VCaP (cell line): Measurements from ENCODE around the gene CPSF2.
"Not testable (repeated sequence)": the region's sequence is repeated elsewhere in the genome, so short reads cannot be mapped to it uniquely, and the experiment has no call there.

ENCODE experiments used
- H3K27ac ChIP-seq: fragments of 450-650 bp; 2 replicates; pipeline ENCODE4 v1.5.1; 2017
- TF ChIP-seq, protein P1 (sequence below): fragments of 450-650 bp; conservative IDR thresholded peaks from 2 replicates; pipeline ENCODE4 v1.5.1; 2017; ENCODE audit warnings: mild to moderate bottlenecking, moderate library complexity

Gene CPSF2

GRCh38 chr14:92160619-92161018 is 38.9 kb downstream of the CPSF2 start:
- TF ChIP-seq, protein P1, sequence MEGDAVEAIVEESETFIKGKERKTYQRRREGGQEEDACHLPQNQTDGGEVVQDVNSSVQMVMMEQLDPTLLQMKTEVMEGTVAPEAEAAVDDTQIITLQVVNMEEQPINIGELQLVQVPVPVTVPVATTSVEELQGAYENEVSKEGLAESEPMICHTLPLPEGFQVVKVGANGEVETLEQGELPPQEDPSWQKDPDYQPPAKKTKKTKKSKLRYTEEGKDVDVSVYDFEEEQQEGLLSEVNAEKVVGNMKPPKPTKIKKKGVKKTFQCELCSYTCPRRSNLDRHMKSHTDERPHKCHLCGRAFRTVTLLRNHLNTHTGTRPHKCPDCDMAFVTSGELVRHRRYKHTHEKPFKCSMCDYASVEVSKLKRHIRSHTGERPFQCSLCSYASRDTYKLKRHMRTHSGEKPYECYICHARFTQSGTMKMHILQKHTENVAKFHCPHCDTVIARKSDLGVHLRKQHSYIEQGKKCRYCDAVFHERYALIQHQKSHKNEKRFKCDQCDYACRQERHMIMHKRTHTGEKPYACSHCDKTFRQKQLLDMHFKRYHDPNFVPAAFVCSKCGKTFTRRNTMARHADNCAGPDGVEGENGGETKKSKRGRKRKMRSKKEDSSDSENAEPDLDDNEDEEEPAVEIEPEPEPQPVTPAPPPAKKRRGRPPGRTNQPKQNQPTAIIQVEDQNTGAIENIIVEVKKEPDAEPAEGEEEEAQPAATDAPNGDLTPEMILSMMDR = no peak
- no peak overlapping the region for H3K27ac ChIP-seq

GRCh38 chr14:92161521-92161920 is 39.8 kb downstream of the CPSF2 start:
- H3K27ac ChIP-seq = no peak overlapping the region
- TF ChIP-seq, protein P1 = no peak

DNA sequence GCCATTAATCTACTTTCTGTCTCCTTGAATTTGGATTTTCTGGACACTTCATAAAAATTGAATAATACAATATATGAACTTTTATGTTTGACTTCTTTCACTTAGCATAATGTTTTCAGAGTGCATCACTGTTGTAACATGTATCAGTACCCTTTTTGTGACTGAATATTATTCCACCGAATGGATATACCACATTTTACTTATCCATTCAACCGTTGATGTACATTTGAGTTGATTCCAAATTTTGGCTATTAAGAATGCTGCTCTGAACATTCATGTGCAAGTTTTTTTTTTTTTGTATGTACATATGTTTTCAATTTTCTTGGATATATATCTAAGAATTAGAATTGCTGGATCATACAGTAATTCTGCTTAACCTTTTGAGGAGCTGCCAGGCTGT is 43.2 kb downstream of the CPSF2 start:
- H3K27ac ChIP-seq = no peak overlapping the region
- TF ChIP-seq, protein P1 = no peak

- TF ChIP-seq, protein P1 = no peak
- no peak overlapping the region for H3K27ac ChIP-seq
These were observed 51.9 kb downstream of the CPSF2 start for GRCh38 chr14:92173668-92174067.

GRCh38 chr14:92175811-92176210 is 54.0 kb downstream of the CPSF2 start:
- H3K27ac ChIP-seq = no peak overlapping the region
- TF ChIP-seq, protein P1 = no peak

DNA sequence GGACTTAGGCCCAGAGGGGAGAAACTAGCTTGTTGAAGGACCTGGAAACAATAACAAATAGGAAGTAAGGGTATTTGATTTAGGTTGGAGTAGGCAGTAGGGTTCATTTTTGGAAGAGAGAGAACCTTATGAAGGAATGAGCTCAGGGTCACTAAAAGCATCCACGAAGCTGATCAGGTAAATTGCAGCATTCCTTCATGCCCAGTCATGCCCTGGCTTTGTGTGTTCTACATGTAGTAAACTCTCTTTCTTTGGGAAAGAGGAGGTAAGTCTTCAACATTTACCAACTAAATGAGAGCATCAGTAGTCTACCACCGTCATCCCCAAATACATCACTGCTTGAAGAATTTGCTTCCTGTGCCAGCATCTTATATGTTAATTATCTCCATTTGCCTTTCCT is 54.7 kb downstream of the CPSF2 start:
- TF ChIP-seq, protein P1 = no peak
- H3K27ac ChIP-seq = no peak overlapping the region

DNA sequence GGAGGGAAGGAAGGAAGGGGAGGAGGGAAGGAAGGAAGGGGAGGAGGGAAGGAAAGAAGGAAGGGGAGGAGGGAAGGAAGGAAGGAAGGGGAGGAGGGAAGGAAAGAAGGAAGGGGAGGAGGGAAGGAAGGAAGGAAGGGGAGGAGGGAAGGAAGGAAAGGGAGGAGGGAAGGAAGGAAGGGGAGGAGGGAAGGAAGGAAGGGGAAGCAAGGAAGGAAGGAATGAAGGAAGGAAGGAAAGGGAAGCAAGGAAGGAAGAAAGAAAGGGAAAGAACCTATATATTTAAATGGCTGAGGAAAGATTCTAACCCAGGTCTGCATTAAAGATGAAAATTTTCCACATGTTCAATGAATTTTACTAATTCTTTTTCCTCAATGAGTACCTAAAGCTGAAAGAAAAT is 57.4 kb downstream of the CPSF2 start:
- not testable (repeated sequence) for H3K27ac ChIP-seq

- TF ChIP-seq, protein P1 = no peak
- H3K27ac ChIP-seq = no peak overlapping the region
These were observed 63.8 kb downstream of the CPSF2 start for GRCh38 chr14:92185559-92185958.

GRCh38 chr14:92187616-92188015 is 65.8 kb downstream of the CPSF2 start:
- H3K27ac ChIP-seq = not testable (repeated sequence)
